Measurements from ENCODE around the gene RNF39.

GRCh38 chr6:30075094-30075789 lies at the start of gene RNF39:
- TF ChIP-seq TCF4 (CRISPR knock-in tag; IDR thresholded peaks at IDR 0.05; ENCODE audit: borderline replicate concordance), result no peak
- TF ChIP-seq OSR1 (CRISPR knock-in tag; IDR thresholded peaks at IDR 0.05), result no peak
- no peak for TF ChIP-seq ESRRG (CRISPR knock-in tag; IDR thresholded peaks at IDR 0.05)
- TF ChIP-seq ZC3H10 (CRISPR knock-in tag; IDR thresholded peaks at IDR 0.05), result no peak
- no peak for TF ChIP-seq ZFP3 (CRISPR knock-in tag; IDR thresholded peaks at IDR 0.05)
- no peak for TF ChIP-seq ZNF70 (CRISPR knock-in tag; IDR thresholded peaks at IDR 0.05)
